Epidermal melanocyte (primary cell): ENCODE results near the gene PHF21B.

Experiments
- DNase-seq: peaks from one replicate; pipeline ENCODE4 v3.0.0; 2011; ENCODE audit warnings: low spot score; ENCODE audit not compliant: insufficient read length

Gene PHF21B

GRCh38 chr22:45014654-45015053 lies 4.8 kb upstream of the PHF21B start:
- no peak for DNase-seq

- DNase-seq: no peak
Measured at GRCh38 chr22:45013138-45013537, 3.3 kb upstream of the PHF21B start.

GRCh38 chr22:45010532-45010900 lies 711 bp upstream of the PHF21B start:
- DNase-seq: no peak

- DNase-seq: no peak
Measured at GRCh38 chr22:45008751-45009605, 827 bp downstream of the PHF21B start.

DNA sequence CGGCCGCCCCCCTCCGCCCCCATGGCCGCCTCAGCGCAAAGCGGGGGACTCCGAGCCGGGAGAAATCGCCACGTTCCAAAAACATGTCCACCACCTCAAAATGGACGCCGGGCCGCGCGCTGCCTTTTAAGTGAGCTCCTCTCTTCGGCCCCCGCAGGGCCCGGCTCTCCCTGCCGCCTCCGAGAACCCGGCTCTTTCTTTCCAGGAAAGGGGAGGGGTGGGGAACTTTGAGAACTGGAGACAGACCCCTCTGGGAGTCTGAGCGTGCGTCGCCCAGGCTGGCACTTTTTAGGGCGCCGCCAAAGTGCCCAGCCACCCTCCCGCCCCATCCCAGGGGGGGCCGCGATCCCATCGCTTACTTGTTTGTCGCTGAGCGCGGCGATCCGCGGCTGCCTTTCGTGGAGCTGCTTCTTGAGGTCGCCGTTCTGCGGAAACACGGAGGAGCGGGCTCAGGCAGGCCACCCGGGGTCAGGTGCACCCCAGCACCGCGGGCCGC lies 1.6 kb downstream of the PHF21B start:
- DNase-seq: no peak

DNA sequence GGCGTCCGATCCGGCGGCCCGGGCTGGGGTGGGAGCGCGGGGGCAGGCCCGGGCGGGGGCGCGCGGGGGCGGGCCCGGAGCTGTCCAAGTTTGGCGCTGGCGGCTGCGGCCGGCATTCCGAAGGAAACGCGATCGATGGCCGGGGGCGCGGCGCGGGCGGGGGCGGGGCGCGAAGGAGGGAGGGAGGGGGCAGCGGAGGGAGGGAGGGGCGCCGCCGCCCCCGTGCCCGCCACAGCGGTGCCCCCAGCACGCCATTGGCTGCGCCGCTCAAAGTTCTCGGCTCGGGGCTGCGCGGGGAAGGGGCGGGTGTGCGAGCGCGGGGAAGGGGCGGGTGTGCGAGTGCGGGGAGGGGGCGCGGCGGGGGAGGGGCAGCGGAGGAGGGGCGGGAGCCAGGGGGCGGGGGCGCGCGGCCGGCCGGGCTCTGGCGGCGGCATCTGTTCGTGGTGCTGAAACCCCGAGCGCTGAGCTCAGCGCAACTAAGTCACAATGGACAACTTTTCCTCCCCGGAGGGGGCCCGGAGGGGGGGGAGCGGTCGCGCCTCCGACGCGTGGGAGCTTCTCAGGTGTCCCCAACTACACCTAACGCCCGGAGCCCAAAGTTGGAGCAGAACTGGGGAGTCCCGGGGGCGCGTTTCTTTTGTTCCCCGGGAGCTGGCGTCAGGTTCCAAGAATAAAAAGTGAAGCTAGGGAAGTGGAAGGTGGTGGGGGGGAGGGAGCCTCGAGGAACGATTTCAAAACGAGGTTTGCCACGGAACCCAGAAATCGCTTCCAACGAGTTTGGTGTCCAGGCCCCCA lies 2.2 kb downstream of the PHF21B start:
- no peak for DNase-seq

DNA sequence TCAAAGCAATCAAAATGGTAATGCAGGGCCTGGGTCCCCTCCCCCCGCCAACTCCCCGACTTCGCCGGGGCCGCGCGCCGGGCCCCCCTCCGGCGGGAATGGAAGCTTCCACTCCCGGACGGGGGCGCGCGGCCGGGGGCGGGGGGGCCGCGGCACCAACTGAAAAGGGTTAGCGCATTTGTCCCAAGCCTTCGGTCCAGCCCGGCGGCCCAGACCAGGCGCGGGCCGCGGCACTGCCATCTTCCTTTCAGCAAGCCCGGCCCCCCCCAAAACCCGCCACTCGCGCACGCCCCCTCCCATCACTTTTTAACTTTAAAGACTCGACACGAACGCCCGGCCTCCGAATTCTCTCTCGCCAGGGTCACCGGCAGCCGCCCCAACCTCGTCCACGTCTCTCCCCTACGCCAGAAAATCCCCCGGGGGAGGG lies 2.8 kb downstream of the PHF21B start:
- DNase-seq: no peak

- no peak for DNase-seq
Measured at GRCh38 chr22:45006111-45006963, 3.5 kb downstream of the PHF21B start.

GRCh38 chr22:45001653-45002052 lies 8.2 kb downstream of the PHF21B start:
- DNase-seq: no peak

DNA sequence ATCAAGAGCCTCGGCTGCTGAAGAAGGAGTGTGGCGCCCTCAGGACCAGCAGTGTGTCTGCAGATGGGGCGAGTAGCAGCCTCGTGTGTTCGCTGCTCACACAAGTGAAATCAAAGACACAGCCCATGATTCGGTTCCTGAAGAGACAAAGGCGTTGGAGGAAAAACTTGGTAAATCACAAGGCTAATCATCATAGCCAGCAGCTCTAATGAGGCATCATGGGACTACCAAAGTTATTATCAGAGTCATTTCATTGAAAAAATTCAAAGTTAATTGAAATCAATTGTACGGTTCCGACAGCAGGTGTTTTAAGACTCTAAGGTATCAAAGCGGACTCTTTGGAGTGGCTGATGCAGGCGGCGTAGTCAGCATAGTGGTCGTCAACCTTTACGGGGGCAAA lies 9.5 kb downstream of the PHF21B start:
- DNase-seq: no peak

DNA sequence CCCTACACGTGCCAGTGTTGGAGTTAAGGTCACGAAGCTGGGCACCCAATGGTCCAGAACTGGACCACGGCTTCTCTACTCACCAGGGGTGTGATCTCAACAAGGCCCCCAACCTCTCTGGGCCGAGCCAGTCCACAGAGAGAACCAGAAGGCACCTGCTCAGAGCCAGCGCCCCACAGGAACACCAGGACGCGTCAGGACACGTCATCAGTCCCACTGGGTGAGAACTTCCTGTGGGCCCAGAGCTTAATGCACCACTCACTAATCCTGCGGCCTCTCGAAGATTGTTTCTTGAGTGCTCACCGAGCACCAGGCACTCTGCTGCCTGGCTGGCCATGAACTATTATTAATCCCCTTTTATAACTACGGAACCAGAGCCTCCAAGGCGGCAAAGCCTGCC lies 10.1 kb downstream of the PHF21B start:
- DNase-seq: no peak

DNA sequence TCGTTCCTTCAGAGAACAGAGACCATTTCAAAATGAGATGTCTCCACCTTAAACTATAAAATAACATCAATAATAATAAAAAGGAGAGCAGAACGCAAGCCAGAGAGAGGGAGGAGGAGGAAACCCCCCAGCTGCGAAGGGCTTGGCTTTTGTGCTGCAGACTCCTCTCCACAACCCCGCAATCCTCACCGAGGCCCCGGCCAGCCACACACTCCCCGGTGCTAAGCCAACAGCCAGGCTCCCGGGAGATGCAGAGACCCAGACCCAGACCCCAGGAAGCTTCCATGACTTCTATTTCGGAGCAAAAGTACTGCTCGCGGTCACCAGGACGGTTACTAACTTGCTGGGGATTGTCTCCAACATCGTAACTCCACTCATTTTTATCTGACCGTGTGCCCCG lies 10.6 kb downstream of the PHF21B start:
- DNase-seq: no peak

GRCh38 chr22:44998296-44998695 lies 11.5 kb downstream of the PHF21B start:
- no peak for DNase-seq

DNA sequence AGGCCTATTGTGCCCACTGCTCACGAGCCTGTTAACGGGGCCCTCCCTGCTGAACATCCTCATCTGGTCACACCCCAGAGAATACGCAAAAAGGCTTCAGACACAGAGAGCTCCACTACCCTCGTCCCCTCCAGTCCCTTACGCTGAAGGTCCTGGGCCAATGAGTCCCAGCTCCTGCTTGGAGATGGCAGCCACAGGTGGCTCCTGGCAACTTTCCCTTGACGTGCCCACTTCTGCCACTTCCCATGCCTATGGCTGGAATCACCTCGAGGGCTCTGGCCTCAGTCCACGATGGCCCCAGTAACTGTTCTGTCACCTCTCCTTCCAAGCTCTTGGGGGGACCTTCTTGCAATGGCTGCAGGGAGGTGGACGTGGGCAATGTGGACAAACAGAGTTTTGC lies 12.7 kb downstream of the PHF21B start:
- no peak for DNase-seq

- no peak for DNase-seq
Measured at GRCh38 chr22:44996648-44997047, 13.2 kb downstream of the PHF21B start.

GRCh38 chr22:44996120-44996519 lies 13.7 kb downstream of the PHF21B start:
- no peak for DNase-seq

DNA sequence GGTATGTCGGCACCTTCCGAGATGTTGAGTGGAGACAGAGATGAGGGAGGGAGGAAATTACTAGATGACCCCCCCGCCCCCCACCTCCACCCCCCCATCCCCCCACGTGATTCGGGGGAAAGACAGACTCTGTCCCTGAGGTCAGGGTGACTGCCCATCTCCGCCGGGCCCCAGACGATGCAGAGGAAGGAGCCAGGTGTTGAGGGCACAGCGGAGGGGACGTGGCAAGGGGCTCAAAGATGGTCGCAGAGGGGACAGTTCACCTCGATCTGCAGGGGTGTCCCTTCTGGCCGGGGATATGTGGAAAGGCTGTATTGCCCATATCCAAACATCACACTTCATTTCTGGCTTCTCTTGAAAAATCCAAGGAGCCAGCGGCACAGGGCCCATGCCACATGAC lies 14.1 kb downstream of the PHF21B start:
- DNase-seq: no peak

GRCh38 chr22:44995105-44995514 lies 14.7 kb downstream of the PHF21B start:
- DNase-seq: no peak

DNA sequence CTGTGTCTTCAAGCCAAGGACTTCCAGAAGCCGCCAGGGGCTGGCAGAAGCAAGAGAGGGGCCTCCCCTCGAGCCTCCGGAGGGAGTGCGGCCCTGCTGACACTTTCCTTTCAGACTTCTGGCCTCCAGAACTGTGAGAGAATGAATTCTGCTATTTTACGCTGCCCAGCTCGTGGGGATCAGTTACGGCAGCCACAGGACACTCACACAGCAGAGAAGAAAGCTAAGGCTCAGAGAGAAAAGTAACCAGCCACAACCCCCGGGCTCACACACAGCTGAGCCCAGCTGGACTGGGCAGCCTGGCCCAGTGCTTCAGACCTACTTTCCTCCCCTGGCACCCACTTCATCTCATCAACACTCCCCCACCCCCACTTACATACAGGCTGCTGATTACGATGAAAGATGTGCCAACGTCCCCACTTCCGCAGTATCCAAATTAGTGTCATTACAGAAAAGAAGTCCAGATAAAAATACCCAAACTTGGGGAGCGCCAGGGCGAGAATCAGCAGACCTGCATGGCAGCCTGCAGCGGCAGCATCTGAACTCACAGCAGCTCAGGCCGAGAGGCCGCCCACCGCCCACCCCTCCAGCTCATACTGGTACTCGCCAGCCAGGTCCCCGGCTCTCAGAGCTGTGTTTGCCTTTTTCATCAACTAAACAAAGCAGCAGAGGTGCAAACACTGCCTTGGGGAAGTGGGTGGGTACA lies 15.3 kb downstream of the PHF21B start:
- DNase-seq: no peak

DNA sequence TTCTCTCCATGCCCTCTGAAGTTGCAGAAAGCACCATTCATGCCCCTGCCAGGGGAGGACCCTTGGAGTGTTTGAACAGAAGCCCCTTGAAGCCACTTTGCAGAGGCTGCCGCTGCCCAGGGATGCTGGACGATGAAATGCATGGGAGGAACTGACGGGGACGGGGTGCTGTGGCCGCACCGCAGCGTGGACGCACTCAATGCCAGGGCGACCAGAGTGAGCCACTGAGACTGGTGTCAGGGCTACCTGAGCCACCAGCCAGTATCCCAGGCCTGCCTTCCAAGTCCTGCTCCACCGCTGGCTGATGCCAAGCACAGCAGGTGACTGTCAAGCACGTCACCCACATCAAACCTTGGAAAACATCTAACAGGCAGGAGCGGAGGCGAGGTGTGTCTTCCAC lies 17.6 kb downstream of the PHF21B start:
- no peak for DNase-seq

DNA sequence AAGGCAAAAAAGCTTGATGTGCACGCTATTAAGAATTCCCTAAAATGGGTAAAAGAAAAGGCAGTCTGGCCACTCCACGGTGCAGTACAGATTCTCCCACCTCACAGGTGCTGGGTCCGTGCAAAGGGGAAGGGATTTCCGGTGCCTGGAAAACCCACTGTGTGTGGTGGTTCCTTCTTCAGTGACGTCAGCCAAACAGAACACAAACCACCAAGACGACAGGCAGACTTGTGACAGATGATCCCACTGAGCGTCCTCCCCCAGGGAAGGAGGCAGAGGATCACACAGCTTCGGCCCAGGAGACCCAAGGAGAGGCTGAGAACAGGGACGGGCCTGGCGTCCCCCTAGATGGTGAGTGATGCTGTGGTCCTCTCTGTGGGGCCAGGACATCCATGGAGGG lies 18.6 kb downstream of the PHF21B start:
- DNase-seq: no peak
